Measurements from ENCODE around the gene SLC6A8. TPM values are rescaled to one million over a fixed set of nuclear protein-coding genes. Genes with fewer than 3 reads are reported as not detected.
A peak's percentile ranks its signal among the peaks of the same experiment; 100 is the strongest.
"Not testable (repeated sequence)": the region's sequence is repeated elsewhere in the genome, so short reads cannot be mapped to it uniquely, and the experiment has no call there.

Gene SLC6A8
- total RNA-seq, 1 experiment from 2014 or later: 45.3 TPM

GRCh38 chrX:153689654-153690465 is 2.1 kb downstream of the SLC6A8 start:
- CTCF ChIA-PET: no interaction called here

GRCh38 chrX:153690466-153690865 is 2.7 kb downstream of the SLC6A8 start:
- no TSS peak for BruUV-seq (replicated peaks)
- POLR2A ChIA-PET (ENCODE audit: unreplicated experiment): no interaction called here

More at GRCh38 chrX:153689654-153690465, 2.1 kb downstream of the SLC6A8 start:
- Histone ChIP-seq H3K4me3 (ENCODE audit: low read length) (peak overlapping the region; percentile 65), H3K4me2 (ENCODE audit: low read length) (peak overlapping the region; percentile 89), H3K9me2 (replicated peaks; ENCODE audit: low read length) (no peaks in the 10 kb centered on the region), H3K9me3 (ENCODE audit: low read length) (no peaks in the 10 kb centered on the region), H3K79me2 (ENCODE audit: low read length) (peaks cover 13% of the 10 kb centered on the region), H4K20me1 (ENCODE audit: low read length) (no peaks in the 10 kb centered on the region), H3K27ac (ENCODE audit: low read length) (peak overlapping the region; percentile 32; the same call in 1 of the 2 replicates), H3K9ac (ENCODE audit: low read length) (peak overlapping the region; percentile 27; the same call in 1 of the 2 replicates), H2AFZ (ENCODE audit: low read length) (no peak overlapping the region), H3K36me3 (ENCODE audit: low read depth, low read length) (no peaks in the 10 kb centered on the region), H3F3A (ENCODE audit: low read length, unreplicated experiment) (no peaks in the 10 kb centered on the region), H3K27me3 (ENCODE audit: low read length) (no peaks in the 10 kb centered on the region), H3K4me1 (ENCODE audit: insufficient read depth, low read length) (peaks cover 12% of the 10 kb centered on the region)
- POLR2A ChIA-PET (ENCODE audit: unreplicated experiment): no interaction called here
- intact Hi-C loops (cut with micrococcal nuclease): no loop called here
- ATAC-seq: peak; percentile 54
- peak; percentile 52 for DNase-seq
- TF ChIP-seq EZH2phosphoT487 (IDR thresholded peaks at IDR 0.05; ENCODE audit: borderline replicate concordance, low read length) (no peak), CTCF (conservative IDR thresholded peaks at IDR 0.05; ENCODE audit: low read depth, low read length) (peak; percentile 48)
- BruUV-seq (replicated peaks): TSS peak; percentile 51

GRCh38 chrX:153691032-153691827 is 3.5 kb downstream of the SLC6A8 start:
- H3K4me1 ChIP-seq (ENCODE audit: insufficient read depth, low read length): peaks cover 12% of the 10 kb centered on the region
- peaks cover 13% of the 10 kb centered on the region for H3K79me2 ChIP-seq (ENCODE audit: low read length)
- H3F3A ChIP-seq (ENCODE audit: low read length, unreplicated experiment); H3K9me3 ChIP-seq (ENCODE audit: low read length); POLR2A ChIA-PET (ENCODE audit: unreplicated experiment); H3K4me3 ChIP-seq (ENCODE audit: low read length); H3K9ac ChIP-seq (ENCODE audit: low read length); H3K27ac ChIP-seq (ENCODE audit: low read length); H4K20me1 ChIP-seq (ENCODE audit: low read length); H3K27me3 ChIP-seq (ENCODE audit: low read length); H3K4me2 ChIP-seq (ENCODE audit: low read length); BruUV-seq (replicated peaks); H3K36me3 ChIP-seq (ENCODE audit: low read depth, low read length); H3K9me2 ChIP-seq (replicated peaks; ENCODE audit: low read length); DNase-seq; CTCF ChIA-PET; ATAC-seq; H2AFZ ChIP-seq (ENCODE audit: low read length); intact Hi-C loops (cut with micrococcal nuclease): not testable (repeated sequence)

More at GRCh38 chrX:153690466-153690865, 2.7 kb downstream of the SLC6A8 start:
- Histone ChIP-seq H3K9me3 (ENCODE audit: low read length) (no peaks in the 10 kb centered on the region), H3K4me1 (ENCODE audit: insufficient read depth, low read length) (peaks cover 12% of the 10 kb centered on the region), H3K9me2 (replicated peaks; ENCODE audit: low read length) (no peaks in the 10 kb centered on the region), H3F3A (ENCODE audit: low read length, unreplicated experiment) (no peaks in the 10 kb centered on the region), H3K27me3 (ENCODE audit: low read length) (no peaks in the 10 kb centered on the region), H3K4me3 (ENCODE audit: low read length) (peak overlapping the region; percentile 65; the same call in 1 of the 2 replicates), H3K27ac (ENCODE audit: low read length) (no peak overlapping the region), H4K20me1 (ENCODE audit: low read length) (no peaks in the 10 kb centered on the region), H3K79me2 (ENCODE audit: low read length) (peaks cover 13% of the 10 kb centered on the region), H3K9ac (ENCODE audit: low read length) (no peak overlapping the region), H3K36me3 (ENCODE audit: low read depth, low read length) (no peaks in the 10 kb centered on the region), H2AFZ (ENCODE audit: low read length) (no peak overlapping the region), H3K4me2 (ENCODE audit: low read length) (peak overlapping the region; percentile 89)
- ATAC-seq (no peak), DNase-seq (no peak)
- intact Hi-C loops (cut with micrococcal nuclease): no loop called here
- TF ChIP-seq CTCF (conservative IDR thresholded peaks at IDR 0.05; ENCODE audit: low read depth, low read length) (no peak), EZH2phosphoT487 (IDR thresholded peaks at IDR 0.05; ENCODE audit: borderline replicate concordance, low read length) (no peak), EZH2 (IDR thresholded peaks at IDR 0.05; ENCODE audit: low read length, unreplicated experiment) (no peak)
- CTCF ChIA-PET: no interaction called here
